Measurements from ENCODE around the gene PDE8B.
"Not testable (repeated sequence)": the region's sequence is repeated elsewhere in the genome, so short reads cannot be mapped to it uniquely, and the experiment has no call there.

PDE8B gene

DNA sequence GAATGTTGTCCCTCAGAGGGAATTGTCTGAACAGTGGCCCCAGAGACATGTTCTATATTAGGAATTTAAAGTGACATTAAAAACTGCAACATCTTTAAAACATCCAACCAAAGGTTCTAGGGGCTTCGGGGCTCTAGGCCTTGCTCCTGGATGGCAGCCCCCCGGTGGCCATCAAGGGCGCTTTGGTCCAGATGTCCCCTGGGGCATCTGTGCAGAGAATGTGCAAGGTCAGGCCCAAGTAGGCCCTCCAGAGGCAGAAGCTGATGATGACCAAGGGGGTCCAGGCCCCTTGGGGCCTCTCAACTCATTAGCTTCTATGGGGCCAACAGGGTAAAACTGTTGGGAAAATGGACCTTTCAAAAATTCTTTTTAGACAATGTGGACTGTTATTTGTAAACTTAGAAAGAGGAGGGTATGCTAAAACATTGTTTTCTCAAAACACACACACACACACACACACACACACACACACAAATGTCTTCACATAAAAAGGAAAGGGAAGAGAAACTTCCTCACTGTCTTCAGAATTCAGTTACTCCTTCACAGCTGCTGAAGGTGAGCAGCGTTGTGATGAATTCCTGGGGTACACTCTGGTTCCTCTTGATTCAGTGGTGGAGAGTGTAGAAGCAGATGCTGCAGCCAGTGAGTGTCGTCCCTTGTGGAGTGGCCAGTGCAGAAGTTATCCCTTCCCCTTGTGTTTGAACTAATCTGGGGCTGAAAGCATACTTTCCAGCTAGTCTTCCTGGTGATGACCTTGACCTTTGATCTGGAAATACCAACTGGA lies 156.4 kb downstream of the PDE8B start:
- DNase-seq = no peak

GRCh38 chr5:77367741-77368140 lies 157.3 kb downstream of the PDE8B start:
- DNase-seq = no peak

DNA sequence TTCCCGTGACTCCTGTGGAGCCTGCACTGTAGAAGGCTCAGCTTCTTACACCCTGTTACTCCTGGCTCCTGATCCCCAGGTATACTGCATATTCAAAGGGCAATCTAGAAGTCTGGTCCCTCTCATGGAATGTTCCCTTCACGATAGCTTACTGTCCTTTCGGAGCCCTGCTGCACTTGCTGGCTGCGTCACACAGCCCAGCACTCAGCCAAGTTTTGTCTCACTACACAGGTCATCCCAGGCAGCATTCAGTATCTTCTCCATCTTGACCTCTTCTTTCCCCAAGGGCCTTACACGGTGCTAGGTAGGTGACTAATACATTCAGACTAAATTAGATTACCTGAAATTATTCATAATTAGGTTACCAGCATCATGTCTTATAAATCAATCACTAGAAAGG lies 157.9 kb downstream of the PDE8B start:
- DNase-seq = no peak

DNA sequence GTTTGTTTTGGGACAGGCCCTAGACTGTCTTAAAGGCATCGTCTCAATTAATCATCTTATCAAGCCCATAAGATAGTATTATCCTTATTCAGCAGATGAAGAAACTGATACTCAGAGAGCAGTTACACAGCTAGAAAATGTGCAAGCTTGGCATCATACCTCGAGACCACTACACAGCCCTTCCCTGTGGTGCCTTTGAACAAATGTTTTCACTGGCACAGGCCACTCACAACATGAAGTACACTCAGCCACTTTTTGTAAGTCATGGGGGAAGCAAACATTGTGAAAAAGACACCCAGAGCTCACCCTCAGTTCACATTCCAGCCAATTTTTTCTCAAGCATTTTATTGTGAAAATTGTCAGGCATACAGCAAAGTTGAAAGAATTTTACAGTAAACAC lies 159.1 kb downstream of the PDE8B start:
- DNase-seq = peak in 1 of 2 experiments; percentile 36

- DNase-seq = no peak
Measured at GRCh38 chr5:77374686-77375085, 164.2 kb downstream of the PDE8B start.

- no peak for DNase-seq
Measured at GRCh38 chr5:77376609-77377300, 166.3 kb downstream of the PDE8B start.

DNA sequence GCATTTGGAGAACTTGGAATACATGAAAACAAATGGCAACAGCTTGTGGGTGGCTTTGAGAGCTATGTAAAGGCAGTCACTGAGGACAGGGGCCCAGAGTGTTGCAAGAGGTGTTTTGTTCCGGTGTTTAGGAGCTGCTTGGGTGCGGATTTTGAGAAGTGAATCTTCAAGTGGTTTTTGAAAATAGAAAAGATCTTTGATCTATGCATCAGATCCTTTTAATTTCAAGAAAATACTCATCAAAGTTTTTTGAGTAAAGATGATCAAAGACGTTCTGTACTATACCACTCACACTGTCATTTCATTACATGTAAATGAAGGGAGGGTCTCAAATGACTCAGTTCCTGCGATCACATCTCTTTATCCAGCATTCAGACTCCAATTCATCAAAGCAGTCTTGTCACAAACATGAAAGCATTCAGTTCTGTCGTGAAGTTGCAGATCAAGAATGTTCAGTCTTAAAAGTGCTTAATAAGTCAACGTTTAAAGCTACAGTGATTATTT lies 169.1 kb downstream of the PDE8B start:
- DNase-seq = no peak

GRCh38 chr5:77380636-77381035 lies 170.2 kb downstream of the PDE8B start:
- no peak for DNase-seq

GRCh38 chr5:77383336-77383735 lies 172.9 kb downstream of the PDE8B start:
- not testable (repeated sequence) for DNase-seq

GRCh38 chr5:77386340-77386739 lies 175.9 kb downstream of the PDE8B start:
- not testable (repeated sequence) for DNase-seq

DNA sequence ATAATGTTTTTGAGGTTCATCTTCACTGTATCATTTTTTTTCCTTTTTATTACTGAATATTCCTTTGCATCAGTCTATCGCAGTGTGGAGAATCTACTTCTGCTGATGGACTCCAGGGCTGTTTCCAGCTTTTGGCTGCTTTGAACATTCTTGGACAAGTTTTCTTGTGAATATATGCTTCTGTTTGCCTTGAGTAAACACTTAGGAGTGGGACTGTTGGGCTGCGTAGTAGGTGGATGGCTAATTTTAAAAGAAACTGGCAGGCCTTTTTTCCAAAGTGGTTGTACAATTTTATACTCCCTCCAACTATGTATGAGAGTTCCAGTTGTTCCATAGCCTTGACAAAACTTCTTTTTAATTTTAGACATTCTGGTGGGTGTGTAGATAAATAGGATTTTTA lies 179.3 kb downstream of the PDE8B start:
- DNase-seq = no peak

GRCh38 chr5:77390221-77390620 lies 179.7 kb downstream of the PDE8B start:
- no peak for DNase-seq

DNA sequence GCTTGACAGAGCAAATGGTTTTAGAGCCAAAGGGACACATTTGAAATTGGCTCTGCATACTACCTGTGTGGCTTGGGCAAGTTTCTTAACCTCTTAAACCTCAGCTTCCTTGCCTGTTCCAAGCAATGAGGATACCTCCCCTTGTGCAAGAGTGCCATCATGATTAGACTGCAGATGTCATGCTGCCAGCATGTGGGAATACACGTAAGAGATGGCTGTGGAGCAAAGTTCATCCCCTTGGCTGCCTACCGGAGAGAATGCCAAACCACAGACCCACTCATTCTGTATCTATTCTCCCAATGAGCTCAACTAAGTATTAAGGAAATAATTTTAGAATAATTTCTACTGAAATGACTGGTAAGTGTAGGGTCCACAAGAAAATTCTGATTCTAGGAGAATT lies 180.3 kb downstream of the PDE8B start:
- DNase-seq = no peak

DNA sequence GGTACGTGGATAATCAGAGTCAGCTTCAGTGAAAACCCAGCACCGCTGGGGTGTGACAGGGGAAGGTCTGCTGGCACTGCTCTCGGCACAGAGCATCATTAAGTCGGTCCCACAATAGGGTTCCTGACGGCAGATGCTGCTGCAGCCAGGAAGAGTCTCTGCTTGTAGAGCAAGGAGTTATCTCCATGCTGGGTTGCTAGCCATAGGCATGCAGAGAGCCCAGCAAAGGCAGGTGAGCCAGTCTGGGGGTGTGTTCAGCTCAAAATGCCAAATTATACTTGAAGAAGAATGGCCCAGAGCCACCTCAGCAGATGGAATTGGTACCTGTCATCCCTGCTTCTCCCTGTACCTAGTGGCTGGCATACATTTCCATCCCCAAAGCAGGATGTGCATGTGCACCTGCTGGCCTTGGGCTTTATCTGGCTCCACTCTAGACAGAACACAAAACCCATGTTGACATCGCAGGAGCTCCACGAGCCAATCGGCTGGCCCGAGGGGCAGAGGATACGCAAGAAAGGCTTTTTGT lies 180.8 kb downstream of the PDE8B start:
- no peak for DNase-seq

DNA sequence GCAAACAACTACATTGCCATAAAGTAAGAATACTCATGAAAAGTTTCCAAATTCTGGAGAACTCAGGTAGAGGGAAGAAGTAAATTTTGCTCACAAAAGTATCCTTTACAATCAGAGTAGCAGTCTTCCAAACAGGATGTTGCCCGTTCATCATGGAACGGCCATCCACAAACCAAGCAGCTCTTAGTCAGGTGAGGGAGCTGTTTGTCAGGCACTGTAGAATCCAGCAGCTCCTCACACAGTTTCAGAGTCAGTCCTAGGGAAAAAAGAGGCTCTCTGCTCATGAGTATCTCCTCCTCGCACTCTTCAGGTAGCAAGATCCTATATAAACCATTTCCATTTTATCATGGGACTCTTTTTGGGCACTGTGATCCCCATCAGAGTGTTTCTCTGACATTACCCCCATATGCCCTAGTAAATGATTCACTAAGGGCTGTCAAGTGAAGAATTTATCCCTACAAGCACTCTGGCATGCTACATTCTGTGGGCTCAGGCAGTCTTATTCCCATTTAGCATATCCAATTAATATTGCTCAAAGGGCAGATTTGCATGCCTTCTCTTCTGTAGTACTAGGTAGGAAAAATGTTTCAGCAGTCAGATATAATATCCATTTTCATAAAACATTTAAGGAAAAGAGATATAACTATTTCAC lies 183.7 kb downstream of the PDE8B start:
- peak; percentile 35 to 44 for DNase-seq

- DNase-seq = no peak
Measured at GRCh38 chr5:77396017-77396416, 185.5 kb downstream of the PDE8B start.

GRCh38 chr5:77397686-77398292 lies 187.3 kb downstream of the PDE8B start:
- no peak for DNase-seq

DNA sequence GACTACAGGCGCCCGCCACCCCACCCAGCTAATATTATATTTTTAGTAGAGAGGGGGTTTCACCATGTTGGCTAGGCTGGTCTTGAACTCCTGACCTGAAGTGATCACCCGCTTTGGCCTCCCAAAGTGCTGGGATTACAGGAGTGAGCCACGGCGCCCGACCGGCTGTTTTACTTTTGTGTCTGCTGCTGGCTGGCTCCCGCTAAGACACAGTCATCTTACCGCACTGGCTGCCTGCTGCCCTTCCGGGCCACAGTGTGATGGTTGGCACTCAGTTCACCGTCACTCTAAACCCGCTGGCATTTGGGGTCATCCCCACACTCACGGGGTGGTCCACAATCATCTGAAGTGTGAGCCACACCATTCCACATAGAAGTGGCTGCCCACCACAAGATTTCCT lies 188.0 kb downstream of the PDE8B start:
- no peak for DNase-seq

GRCh38 chr5:77398896-77399295 lies 188.4 kb downstream of the PDE8B start:
- no peak for DNase-seq

DNA sequence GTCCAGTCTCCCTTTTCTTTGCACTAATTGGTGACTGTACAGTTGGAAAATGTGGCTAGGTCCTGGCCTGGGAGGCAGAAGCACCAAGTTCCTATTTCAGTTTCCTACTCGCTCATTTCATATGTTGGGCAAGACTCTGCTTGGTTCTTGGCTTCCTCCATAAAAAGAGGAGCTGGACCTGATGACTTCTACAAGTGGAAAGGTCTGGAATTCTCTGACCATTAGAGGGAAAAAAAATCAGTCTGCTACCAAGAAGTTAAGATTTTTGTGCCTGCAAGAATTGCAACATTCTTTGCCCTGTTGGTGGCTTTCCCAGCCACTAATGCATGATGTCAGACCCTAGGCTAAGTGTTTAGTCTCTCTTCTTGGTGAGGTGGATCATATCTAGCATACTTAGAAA lies 190.2 kb downstream of the PDE8B start:
- no peak for DNase-seq

DNA sequence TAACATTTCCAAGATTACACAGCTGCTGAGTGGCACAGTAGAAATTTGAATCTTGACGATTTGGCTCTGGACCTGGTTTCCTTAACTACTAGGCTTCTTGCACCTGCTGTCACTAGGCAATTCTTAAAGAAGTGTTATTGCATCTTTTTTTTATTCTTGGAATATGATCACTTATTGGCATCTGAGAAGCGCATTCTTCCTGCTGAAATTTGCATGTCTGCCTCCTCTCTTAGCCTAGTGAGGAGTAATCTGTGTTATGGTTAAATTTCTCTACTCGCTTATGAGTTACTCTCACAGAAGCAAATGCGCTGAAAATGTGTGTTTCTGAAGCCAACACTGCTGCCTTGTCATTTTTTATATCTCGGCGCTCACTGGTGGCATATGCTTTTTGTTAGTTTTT lies 192.3 kb downstream of the PDE8B start:
- no peak for DNase-seq

DNA sequence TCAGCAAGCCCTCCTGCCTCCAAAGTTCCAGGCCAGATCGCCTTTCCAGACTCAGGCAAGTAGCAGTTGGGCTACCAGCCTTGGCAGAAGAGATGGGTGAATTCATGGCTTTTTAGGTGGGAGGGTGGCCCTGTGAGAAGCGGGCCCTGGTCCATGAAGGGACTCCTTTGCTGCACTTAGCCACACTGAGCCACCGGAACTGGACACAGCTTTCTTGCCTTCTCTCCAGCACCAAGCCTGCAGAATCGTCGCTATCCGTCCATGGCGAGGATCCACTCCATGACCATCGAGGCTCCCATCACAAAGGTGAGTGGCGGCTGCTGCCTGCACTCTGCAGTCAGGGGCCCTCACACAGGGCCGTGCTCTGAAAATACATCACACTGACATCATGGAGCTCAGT lies 196.7 kb downstream of the PDE8B start:
- DNase-seq = no peak
